ENCODE results near the gene RPS6KA1. TPM values are rescaled to one million over a fixed set of nuclear protein-coding genes. Genes with fewer than 3 reads are reported as not detected.

The RPS6KA1 gene
- total and polyA plus RNA-seq, 9 of the 15 experiments (the other 6 are each of a cell fraction or from before 2014, with no cell fraction given): 2.4 to 61.0 (median 35.5) TPM

- TF ChIP-seq ZBTB40 (IDR thresholded peaks at IDR 0.05) (no peak), ZBTB40 (CRISPR knock-in tag; IDR thresholded peaks at IDR 0.05) (no peak), ZBTB8A (IDR thresholded peaks at IDR 0.05; ENCODE audit: partially characterized antibody) (no peak), FIP1L1 (IDR thresholded peaks at IDR 0.05; ENCODE audit: low read depth, low read length, poor library complexity, severe bottlenecking) (no peak), L3MBTL2 (IDR thresholded peaks at IDR 0.05) (peak; percentile 65), HOMEZ (CRISPR knock-in tag; IDR thresholded peaks at IDR 0.05) (no peak), HMG20B (CRISPR knock-in tag; IDR thresholded peaks at IDR 0.05) (no peak), GTF3C2 (IDR thresholded peaks at IDR 0.05; ENCODE audit: borderline replicate concordance, extremely low read depth, insufficient read length) (no peak), DDX20 (tag; IDR thresholded peaks at IDR 0.05; ENCODE audit: low read depth) (no peak), HDAC1 (IDR thresholded peaks at IDR 0.05) (no peak), ID3 (CRISPR knock-in tag; IDR thresholded peaks at IDR 0.05) (no peak), ID3 (tag; IDR thresholded peaks at IDR 0.05) (no peak)
Observed at GRCh38 chr1:26533951-26534509, 4.5 kb downstream of the RPS6KA1 start (continued).
